ENCODE measurements around the gene TMEM184C. TPM values are rescaled to one million over a fixed set of nuclear protein-coding genes. Genes with fewer than 3 reads are reported as not detected.

Gene TMEM184C
- total RNA-seq, 1 donor from 2014 or later = 23.2 TPM

- DNase-seq (ENCODE audit: low read depth in 2 of 2) = no peak
Measured at GRCh38 chr4:147651563-147651962, 34.4 kb downstream of the TMEM184C start.

- no peak for DNase-seq (ENCODE audit: low read depth in 2 of 2)
Measured at GRCh38 chr4:147655639-147656038, 38.4 kb downstream of the TMEM184C start.

- no peak for DNase-seq (ENCODE audit: low read depth in 2 of 2)
Measured at GRCh38 chr4:147658501-147658900, 41.3 kb downstream of the TMEM184C start.

- no peak for DNase-seq (ENCODE audit: low read depth in 2 of 2)
Measured at GRCh38 chr4:147674073-147674472, 56.9 kb downstream of the TMEM184C start.

- DNase-seq (ENCODE audit: low read depth in 2 of 2) = no peak
Measured at GRCh38 chr4:147674496-147674895, 57.3 kb downstream of the TMEM184C start.

GRCh38 chr4:147678106-147678505, 60.9 kb downstream of the TMEM184C start:
- DNase-seq (ENCODE audit: low read depth in 2 of 2) = no peak

GRCh38 chr4:147678796-147679549, 61.8 kb downstream of the TMEM184C start:
- DNase-seq (ENCODE audit: low read depth in 2 of 2) = no peak

GRCh38 chr4:147682755-147683154, 65.6 kb downstream of the TMEM184C start:
- no peak for DNase-seq (ENCODE audit: low read depth in 2 of 2)

GRCh38 chr4:147683188-147683591, 66.0 kb downstream of the TMEM184C start:
- DNase-seq (ENCODE audit: low read depth in 2 of 2) = peak in 1 of 2 donors; percentile 30

GRCh38 chr4:147683717-147684700, 66.8 kb downstream of the TMEM184C start, which contains the start of gene PRMT9:
Gene PRMT9, minus strand, starts transcription at chr4:147684163. Its CDS starts 176 bp downstream, at chr4:147683987.
- DNase-seq (ENCODE audit: low read depth in 2 of 2) = peak; percentile 83 to 93

- no peak for DNase-seq (ENCODE audit: low read depth in 2 of 2)
Measured at GRCh38 chr4:147689067-147689466, 71.9 kb downstream of the TMEM184C start.

GRCh38 chr4:147691820-147692219, 74.6 kb downstream of the TMEM184C start:
- DNase-seq (ENCODE audit: low read depth in 2 of 2) = no peak

GRCh38 chr4:147693218-147693617, 76.0 kb downstream of the TMEM184C start:
- DNase-seq (ENCODE audit: low read depth in 2 of 2) = no peak

- no peak for DNase-seq (ENCODE audit: low read depth in 2 of 2)
Measured at GRCh38 chr4:147696866-147697265, 79.7 kb downstream of the TMEM184C start.

- DNase-seq (ENCODE audit: low read depth in 2 of 2) = no peak
Measured at GRCh38 chr4:147704846-147705245, 87.6 kb downstream of the TMEM184C start.

- DNase-seq (ENCODE audit: low read depth in 2 of 2) = peak; percentile 45 to 60
Measured at GRCh38 chr4:147707892-147708672, 90.9 kb downstream of the TMEM184C start.

- DNase-seq (ENCODE audit: low read depth in 2 of 2) = no peak
Measured at GRCh38 chr4:147709999-147710398, 92.8 kb downstream of the TMEM184C start.

- peak in 1 of 2 donors; percentile 65 for DNase-seq (ENCODE audit: low read depth in 2 of 2)
Measured at GRCh38 chr4:147714575-147715401, 97.6 kb downstream of the TMEM184C start.

GRCh38 chr4:147717878-147718277, 100.7 kb downstream of the TMEM184C start:
- DNase-seq (ENCODE audit: low read depth in 2 of 2) = no peak

Data from dermis microvascular lymphatic vessel endothelial cell (primary cell).